Measurements from ENCODE around the gene CASP2.
A peak's percentile ranks its signal among the peaks of the same experiment; 100 is the strongest.
"Not testable (repeated sequence)": the region's sequence is repeated elsewhere in the genome, so short reads cannot be mapped to it uniquely, and the experiment has no call there.

The CASP2 gene

DNA sequence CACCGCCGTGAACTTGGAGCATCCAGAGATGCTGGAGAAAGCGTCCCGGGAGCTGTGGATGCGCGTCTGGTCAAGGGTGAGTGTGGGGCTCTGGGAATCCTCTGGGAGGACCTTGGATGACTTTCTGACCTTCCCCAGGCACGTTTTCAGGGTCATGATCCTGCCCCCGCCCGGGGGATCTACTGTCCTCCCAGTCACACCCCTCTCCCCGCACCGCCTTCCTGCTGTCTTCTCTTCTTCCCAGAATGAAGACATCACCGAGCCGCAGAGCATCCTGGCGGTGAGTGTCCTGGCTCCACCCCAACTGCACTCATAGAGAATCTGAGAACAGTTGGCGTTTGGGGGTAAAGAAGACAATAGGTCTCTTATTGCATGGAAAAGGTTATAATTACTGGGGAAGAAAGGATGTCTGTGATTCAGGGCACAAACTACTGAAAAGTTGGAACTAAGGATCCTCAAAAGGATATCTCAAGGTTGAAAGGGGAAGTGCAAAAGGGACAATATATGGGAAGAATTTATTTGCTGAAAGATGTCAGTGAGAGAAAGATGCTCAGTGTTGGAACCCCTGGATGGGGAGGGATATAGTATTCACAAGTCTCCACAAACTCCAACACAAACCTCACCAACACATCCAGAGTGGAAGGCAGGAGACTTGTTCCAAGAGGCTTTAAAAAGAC is 23.0 kb upstream of the CASP2 start:
- no peak for DNase-seq

DNA sequence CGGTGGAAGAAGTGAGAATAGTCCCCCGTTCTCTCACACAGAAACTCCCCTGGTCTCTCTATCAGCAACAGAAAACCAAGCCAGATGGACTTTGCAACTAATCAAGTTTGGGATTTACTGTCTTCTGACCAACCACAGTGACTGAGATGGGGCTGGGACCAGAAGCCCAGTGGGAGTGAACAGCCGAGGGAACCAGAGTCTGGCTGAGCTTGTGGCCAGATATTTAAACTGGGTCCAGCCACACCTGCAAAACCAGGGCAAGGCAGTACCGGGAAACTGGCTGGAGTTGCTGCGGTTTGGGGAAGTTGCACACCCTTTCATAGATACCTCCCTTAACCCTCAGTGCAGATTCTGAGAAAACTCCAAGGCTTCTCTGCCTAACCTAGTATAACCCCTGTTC is 18.9 kb upstream of the CASP2 start:
- DNase-seq: no peak

DNA sequence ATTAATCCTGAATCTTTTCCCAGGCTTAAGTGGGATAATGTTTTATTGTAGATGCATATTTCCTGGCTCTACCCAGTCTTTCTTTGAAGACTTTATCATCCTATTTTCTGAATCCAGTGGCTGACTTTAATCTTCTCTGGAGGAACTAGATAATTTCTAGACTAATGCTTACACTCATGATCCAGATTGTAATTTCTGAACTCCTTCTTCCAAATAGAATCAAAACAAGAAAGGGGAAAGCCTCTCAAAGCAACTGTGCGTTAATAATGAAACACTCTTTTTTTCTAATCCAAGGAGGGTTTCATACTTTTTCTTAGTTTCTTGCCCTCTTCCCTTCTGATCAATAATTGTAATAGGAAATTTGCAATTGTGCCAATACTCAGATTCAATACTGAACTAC is 16.9 kb upstream of the CASP2 start:
- no peak for DNase-seq

DNA sequence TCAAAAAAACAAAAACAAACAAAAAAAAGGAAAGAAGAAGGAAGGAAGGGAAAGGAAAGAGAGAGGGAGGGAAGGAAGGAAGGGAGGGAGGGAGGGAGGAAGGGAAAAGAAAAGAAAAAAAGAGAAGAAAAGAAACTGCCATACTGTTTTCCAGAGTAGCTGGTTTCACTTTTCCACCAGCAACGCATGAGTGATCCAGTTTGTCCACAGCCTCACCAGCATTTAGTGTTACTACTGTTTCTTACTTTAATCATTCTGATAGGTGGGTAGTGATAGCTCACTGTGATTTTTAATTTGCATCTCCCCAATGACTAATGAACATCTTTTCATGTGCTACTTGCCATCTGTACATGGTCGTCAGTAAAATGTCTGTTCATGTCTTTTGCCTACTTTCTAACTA is 15.3 kb upstream of the CASP2 start:
- no peak for DNase-seq

DNA sequence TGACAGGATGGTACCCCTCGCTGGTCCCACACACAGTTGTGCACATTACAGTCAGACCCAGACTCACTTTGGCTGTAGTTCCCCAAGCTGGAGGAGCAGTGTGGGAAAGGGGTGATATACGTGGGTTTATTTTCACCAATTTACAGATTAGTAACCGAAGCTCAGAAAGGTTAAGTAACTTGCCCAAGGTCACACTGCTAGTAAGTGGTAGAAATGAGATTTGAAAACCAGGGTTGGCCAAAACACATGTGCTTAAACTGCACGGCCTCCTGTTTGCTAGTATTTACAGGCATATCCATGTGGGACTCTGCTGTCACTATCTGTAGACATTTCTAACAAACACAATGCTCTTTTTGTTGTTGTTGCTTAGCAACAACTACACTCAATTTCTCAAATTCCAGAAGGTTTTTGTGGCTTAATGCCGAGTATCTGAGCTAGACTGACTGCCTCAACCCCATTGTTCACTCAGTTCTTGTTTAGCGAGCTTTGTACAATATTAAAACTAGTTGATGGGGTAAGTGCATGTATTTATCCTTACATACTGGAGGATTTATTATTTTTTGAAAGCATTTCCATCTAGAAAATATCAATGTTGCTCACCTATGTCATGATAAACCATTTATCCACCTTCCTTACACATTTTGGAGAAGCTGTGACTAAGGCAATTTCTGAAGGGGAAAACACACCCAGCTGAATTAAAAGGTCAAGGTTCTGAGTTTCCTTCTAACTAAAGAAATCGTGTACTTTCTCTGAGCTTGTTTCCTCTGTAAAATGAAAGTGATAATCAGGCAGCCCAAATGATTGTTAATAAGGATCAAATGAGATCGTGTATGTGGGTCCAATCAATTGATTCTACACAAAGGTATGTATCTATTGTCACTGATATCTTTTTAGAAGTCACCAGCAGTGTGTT is 8.7 kb upstream of the CASP2 start:
- peak; percentile 44 for DNase-seq

DNA sequence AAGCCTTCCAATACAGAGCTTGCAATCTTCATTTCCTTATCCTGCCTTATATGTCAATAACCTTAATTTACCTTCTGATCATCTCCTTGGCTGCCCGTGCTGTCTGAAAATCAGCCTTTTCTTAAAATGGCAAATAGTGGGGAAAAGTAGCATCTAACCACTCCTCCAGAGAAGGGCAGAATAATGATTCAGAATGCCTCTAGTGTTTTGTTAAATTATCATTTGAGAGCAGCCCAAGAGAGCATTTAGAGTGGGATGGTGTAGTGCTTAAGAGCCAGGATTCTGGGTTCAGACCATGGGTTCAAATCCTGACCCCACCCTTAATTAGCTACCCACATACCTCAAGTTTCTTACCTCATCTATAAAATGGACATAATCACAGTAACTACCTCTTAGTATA is 8.0 kb upstream of the CASP2 start:
- no peak for DNase-seq

DNA sequence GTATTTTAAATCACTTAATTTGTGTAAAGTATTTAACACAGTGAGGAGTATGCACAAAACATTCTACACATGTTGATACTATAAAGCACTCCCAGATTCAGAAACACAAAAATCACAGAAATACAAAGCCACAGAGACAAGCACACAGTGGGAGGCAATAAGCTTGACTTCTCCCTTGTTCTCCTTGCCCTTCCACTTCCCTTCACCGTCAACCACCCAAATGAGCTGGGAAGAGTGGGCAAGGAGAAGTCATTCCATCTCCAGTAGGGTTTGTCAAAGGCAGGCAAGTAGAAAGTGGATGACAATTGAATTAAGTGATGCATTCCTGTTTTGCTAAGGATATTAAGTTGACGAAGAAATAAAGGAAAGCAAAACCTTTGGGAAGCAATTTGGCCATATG is 7.6 kb upstream of the CASP2 start:
- DNase-seq: no peak

DNA sequence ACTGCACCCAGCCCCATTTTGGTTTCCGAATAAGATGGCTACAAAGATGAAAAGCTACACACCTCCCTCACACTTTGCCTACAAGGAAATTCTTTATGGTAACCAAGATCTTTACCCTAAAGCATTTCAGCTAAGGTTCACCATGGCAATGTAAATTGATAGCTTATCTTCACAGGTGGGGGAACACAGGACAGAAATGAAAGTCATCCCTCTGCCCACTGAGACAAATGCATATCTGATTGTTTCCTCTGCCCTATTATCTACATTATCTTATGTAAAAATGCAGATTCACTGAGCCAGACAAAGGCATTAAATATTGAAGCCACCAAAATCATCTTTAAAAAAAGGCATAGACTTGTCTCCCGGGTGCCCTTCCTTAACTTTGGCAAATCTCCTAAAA is 6.6 kb upstream of the CASP2 start:
- no peak for DNase-seq

DNA sequence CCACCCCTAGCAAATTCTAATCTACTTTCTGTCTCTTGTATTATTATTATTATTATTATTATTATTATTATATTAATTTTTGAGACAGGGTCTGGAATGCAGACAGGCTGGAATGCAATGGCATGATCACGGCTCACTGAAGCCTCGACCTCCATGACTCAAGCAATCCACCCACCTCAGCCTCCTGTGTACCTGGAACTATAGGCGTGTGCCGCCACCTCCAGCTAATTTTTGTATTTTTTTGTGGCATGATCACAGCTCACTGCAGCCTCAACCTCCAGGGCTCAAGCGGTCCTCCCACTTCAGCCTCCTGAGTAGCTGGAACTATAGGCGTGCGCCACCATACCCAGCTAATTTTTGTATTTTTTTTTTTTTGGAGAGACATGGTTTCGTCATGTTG is 6.0 kb upstream of the CASP2 start:
- DNase-seq: no peak

DNA sequence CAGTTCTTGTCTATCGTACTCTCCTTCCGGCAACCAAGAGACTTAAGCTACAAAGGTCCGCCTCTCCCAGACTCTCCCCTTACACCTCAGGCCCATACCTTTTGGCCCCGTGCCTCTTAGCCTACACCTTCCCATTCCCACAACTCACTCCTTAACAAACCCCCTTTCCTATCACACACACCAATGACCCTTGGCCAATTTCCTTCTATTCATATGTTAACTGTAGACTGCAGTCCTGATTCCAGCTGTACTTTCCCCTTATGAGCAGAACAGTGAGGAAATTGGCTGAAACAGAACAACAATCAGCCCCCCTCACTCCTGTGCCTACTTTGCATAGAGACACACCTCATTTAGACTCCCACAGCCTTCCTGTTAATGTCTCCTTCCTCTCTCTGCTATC is 4.8 kb upstream of the CASP2 start:
- DNase-seq: no peak

DNA sequence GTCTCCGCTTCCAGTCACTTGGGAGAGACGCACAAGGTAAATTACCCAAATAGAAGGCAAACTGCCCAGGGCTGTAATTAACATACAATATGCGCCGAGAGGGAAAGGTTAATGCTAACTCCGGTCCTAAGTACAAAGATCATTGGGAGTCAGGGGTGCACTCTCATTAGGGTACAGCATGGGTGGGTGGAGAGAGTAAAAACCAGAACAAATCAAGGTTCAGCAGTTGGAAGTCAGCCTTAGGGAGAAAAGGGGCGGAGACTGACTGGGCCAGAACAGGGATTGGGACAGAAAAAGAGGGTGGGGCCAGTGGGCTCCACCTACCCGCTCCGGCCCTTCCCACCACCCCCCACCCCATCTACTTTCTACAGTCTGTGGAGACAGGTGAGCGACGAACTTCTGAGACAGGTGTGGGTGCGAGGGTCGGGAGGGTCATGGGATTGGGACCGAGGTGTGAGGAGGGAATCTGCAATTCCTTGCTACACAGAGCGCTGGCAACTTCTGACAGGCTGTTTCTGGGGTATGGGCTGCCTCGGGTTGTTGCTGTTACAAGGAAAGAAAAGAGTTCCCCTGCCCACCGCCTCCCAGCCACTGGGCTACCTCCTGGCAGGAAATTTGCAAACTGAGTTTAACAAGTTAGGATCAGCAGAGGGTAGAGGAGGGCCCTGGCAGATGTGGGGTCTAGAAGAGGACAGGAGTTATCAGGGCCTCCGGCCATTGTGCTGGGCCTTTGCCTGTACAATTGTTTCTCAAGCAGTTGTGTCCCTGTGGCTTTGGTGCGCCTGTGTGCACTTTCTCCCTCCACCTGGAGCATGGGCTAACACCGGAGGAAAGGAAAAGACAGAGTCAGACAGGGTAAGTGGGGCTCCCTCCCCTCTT is 3.3 kb upstream of the CASP2 start, which contains the start of gene TMEM139:
TSS of gene TMEM139 (plus strand) at position 368 of the 879 bp plus-strand sequence. CDS start 1,000 bp downstream, outside the sequence.
- DNase-seq: no peak

DNA sequence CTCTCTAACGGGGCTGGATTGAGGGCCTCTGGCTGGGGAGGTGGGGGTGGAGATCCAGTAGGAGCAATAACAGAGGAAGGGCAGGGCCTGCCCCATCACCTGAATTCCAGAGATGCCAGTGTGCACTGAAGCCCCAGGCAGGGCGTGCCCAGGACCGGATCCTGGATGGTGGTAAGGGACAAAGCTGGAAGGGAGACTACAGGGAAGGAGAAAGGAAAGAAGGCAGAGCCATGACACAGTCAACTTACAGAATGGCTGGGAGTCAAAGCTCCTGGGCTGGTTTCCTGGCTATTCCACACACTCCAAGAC is 2.7 kb upstream of the CASP2 start:
- no peak for DNase-seq

DNA sequence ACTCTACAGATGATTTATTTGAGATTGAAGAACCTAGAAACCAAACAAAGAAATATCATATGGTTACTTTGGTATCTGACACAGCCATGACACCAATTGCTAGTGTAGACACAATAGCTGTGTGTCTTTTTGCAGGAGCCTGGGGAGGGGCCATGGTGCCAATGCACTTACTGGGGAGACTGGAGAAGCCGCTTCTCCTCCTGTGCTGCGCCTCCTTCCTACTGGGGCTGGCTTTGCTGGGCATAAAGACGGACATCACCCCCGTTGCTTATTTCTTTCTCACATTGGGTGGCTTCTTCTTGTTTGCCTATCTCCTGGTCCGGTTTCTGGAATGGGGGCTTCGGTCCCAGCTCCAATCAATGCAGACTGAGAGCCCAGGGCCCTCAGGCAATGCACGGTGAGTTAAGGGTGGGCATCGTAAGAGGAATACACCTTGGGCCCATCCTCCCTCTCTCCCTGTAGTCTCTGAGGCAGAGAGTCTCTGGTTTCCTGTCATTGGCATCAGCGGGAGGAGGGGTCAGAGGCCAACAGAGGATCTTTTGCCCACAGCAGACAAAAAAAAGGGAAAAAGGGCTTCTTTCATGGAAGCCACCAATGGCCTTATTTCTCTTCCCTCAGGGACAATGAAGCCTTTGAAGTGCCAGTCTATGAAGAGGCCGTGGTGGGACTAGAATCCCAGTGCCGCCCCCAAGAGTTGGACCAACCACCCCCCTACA is 2.2 kb upstream of the CASP2 start:
- no peak for DNase-seq

DNA sequence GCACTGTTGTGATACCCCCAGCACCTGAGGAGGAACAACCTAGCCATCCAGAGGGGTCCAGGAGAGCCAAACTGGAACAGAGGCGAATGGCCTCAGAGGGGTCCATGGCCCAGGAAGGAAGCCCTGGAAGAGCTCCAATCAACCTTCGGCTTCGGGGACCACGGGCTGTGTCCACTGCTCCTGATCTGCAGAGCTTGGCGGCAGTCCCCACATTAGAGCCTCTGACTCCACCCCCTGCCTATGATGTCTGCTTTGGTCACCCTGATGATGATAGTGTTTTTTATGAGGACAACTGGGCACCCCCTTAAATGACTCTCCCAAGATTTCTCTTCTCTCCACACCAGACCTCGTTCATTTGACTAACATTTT is 1.6 kb upstream of the CASP2 start:
- no peak for DNase-seq

DNA sequence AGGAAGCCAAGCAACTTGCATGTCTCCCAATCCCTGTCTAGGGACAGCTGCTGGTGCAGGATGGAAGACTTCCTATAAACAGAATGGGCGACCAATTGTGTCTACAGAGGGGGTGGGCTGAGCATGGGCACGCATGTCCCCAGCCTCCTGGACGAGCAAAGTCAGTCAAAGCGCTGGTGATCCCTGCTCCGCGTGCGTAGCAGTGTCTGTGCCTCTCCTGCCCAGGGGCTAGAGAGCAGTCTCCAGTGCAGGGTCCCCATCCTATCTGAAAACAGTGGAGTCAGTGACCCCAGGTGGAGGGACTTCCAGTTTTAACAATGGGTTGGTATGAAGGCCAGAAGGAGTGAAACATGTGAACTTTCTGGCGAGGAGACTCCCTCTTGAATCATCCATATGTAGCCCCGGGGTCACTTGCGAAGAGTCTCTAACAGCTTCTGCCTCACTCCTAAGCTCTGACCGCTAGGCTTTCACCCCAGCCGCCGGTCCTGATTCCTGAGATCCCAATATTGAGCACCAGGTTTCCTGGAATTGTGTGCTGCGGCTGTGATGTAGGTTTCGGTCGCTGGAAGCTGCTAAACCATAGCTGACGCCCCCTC is 714 bp upstream of the CASP2 start:
- DNase-seq: no peak

DNA sequence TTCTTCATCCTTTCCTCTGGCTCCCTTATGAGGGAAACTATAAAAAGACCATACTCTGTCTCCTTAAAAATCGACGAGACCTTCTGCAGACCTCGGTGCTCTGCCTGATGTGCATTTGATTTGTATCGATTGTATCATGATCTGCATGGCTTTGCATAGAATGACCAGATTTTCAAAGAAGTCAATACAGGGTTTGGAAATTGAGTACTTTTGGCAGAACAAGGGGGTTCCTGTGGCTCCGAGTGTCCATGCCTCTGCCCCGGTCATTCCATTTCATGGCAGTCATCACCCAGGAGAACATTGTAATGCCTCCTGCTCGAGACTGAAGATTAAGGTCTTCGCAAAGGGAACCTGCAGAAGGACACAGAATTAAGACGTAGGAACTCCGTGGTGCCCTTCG is 685 bp downstream of the CASP2 start:
- DNase-seq: no peak

DNA sequence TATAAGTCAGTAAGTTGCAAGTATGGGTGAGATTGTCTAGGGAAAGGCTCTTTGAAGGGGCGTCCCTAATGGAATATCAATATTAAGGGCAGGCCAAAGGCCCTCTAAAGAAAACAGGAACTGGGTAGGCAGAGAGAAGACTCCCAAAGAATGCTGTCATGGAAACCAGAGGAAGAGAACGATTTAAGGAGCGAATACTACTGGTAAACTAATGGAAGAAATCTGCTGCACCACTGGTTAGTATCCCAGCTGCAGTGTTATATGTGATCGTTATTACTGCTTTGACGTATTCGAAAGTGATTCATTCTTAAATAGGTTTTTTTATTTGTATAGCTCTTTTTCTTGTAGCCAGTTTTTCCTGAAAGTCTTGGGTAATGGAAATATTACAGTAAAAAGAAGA is 1.3 kb downstream of the CASP2 start:
- no peak for DNase-seq

DNA sequence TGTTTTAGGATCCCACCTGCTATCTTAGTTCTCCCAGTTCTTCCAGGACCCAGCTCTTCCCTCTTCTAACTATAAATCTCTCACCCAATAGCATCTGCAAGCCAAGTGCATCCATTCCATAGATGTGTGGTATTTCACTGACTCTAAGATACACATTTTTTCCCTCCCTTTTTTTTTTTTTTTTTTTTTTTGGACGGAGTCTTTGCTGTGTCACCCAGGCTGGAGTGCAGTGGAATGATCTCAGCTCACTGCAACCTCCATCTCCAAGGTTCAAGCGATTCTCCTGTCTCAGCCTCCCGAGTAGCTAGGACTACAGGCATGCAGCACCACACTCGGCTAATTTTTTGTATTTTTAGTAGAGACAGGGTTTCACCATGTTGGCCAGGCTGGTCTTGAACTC is 1.7 kb downstream of the CASP2 start:
- not testable (repeated sequence) for DNase-seq

DNA sequence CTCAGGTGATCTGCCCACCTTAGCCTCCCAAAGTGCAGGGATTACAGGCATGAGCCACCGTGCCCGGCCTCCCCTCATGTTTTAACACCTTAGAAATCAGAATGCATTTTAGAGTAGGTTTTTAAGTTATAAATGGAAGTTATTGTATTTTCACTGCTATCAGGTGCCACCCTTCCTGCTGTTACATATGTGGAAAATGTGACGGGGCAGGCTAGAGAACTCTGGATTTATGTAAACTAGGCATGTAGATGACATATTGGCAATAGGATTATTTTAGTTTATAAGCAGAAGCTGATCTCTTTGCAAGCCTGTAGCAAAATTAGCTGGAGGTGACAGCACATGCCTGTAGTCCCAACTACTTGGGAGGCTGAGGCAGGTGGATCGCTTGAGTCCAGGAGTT is 2.1 kb downstream of the CASP2 start:
- no peak for DNase-seq

DNA sequence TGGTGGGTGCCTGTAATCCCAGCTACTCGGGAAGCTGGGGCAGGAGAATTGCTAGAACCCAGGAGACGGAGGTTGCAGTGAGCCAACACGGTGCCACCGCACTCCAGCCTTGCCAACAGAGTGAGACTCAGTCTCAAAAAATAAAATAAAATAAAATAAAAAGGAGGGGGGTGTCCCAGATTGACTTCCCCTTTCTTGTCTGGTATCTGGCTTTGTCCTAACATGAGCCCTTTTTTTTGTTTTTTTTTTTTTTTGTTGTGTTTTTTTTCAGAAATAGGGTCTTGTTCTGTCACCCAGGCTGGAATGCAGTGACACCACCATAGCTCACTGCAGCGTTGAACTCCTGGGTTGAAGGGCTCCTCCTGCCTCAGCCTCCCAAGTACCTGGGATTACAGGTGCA is 4.7 kb downstream of the CASP2 start:
- DNase-seq: no peak

DNA sequence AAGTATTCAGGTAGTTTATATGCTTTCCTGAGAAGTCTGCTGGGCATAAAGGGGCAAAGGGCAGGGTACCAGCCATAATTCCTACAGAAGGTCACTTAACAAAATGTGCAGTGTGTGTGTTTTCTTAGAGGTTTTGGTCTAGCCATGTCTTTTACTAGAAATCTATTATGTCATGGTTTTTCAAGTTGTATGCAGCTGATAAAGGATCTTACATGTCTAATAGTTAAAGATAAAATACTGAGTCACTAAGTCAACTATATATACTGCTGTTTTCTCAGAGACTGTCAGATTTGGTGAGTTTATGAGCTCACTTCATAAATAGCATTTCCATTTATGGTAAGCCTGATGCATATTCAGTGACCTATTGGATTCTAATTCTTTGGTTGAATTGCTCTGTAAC is 7.7 kb downstream of the CASP2 start:
- DNase-seq: no peak

DNA sequence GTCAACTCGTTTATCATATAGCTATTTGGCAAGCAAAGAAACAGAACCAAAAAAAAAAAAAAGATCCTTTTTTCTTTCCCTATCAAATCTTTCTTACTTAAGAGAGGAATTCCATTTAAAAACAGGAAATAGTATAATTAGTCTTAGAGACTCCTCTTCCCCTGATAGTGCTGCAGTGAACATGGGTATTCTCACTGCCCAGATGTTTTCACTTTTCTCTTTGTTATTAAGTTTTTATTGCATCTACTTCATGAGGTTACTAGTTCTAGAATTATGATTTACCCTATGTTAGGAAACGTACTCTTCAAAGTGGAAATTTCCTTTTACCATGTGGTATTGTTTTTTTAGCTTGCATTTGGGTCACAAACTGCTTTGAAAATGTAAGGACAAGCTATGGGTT is 8.5 kb downstream of the CASP2 start:
- DNase-seq: no peak

DNA sequence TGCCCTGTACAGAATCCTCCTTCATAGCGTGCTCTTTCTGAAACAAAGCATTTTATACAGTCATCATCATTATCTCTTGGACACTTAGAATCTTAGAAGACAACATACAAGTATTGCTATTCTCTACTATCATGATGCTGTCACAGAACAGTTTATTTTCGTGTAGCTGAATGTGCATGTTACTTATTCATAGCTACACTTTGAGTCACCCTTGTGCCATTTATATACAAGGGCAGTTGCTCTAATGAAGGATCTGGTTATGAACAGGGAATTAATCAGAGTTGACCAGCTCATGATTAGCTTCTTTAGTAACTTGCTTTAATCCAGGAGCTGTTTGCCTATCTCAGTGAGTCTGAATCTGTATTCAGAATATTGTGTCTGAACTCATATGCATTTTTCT is 11.2 kb downstream of the CASP2 start:
- DNase-seq: no peak
